SK-N-SH treated with all-trans-retinoic acid at 6 μM for 48 hours (cell line): ENCODE data around the gene THSD4.

Source experiments
- ATAC-seq: fragments of 200-7000 bp; cut with Tn5 transposase; 3 replicates; pipeline ENCODE4 v1.9.1; 2020; ENCODE audit warnings: mild to moderate bottlenecking, moderate library complexity
- ARNTL ChIP-seq: fragments of 450-650 bp; formaldehyde crosslinking; IDR thresholded peaks from 2 replicates; pipeline ENCODE4 v1.5.0; 2020; ENCODE audit warnings: low read depth, mild to moderate bottlenecking, moderate library complexity, borderline replicate concordance
- BACH2 ChIP-seq: fragments of 250-450 bp; sonication (Bioruptor Pico); IDR thresholded peaks from 2 replicates; pipeline ENCODE4 v1.9.0; 2021; ENCODE audit warnings: mild to moderate bottlenecking, borderline replicate concordance
- CSDC2 ChIP-seq: fragments of 250-450 bp; sonication (Bioruptor Pico); IDR thresholded peaks from 2 replicates; pipeline ENCODE4 v1.5.0; 2020; ENCODE audit warnings: mild to moderate bottlenecking, moderate library complexity
- ESRRG ChIP-seq: fragments of 250-450 bp; sonication (Bioruptor Pico); IDR thresholded peaks from 2 replicates; pipeline ENCODE4 v1.6.1; 2021; ENCODE audit warnings: mild to moderate bottlenecking
- GLIS3 ChIP-seq: fragments of 250-450 bp; sonication (Bioruptor Pico); IDR thresholded peaks from 2 replicates; pipeline ENCODE4 v1.5.0; 2020; ENCODE audit warnings: mild to moderate bottlenecking, moderate library complexity
- ISL1 ChIP-seq: fragments of 250-450 bp; sonication (Bioruptor Pico); IDR thresholded peaks from 2 replicates; pipeline ENCODE4 v2.1.2; 2022; ENCODE audit warnings: mild to moderate bottlenecking, moderate library complexity
- OSR1 ChIP-seq: fragments of 250-450 bp; sonication (Bioruptor Pico); IDR thresholded peaks from 2 replicates; pipeline ENCODE4 v1.8.0; 2022; ENCODE audit warnings: moderate library complexity, mild to moderate bottlenecking, inconsistent platforms
- PPARA ChIP-seq: fragments of 250-450 bp; sonication (Bioruptor Pico); IDR thresholded peaks from 2 replicates; pipeline ENCODE4 v1.5.0; 2020; ENCODE audit warnings: mild to moderate bottlenecking, borderline replicate concordance
- RARB ChIP-seq: fragments of 250-450 bp; sonication (Bioruptor Pico); IDR thresholded peaks from 2 replicates; pipeline ENCODE4 v1.8.0; 2021; ENCODE audit warnings: mild to moderate bottlenecking, moderate library complexity
- SNAI2 ChIP-seq: fragments of 250-450 bp; sonication (Bioruptor Pico); IDR thresholded peaks from 2 replicates; pipeline ENCODE4 v1.5.0; 2020; ENCODE audit warnings: mild to moderate bottlenecking, moderate library complexity
- TCF4 ChIP-seq: fragments of 250-450 bp; sonication (Bioruptor Pico); IDR thresholded peaks from 2 replicates; pipeline ENCODE4 v1.8.0; 2021; ENCODE audit warnings: mild to moderate bottlenecking, moderate library complexity, borderline replicate concordance
- TOX ChIP-seq: fragments of 250-450 bp; sonication (Bioruptor Pico); IDR thresholded peaks from 2 replicates; pipeline ENCODE4 v1.8.0; 2021; ENCODE audit warnings: mild to moderate bottlenecking, moderate library complexity, borderline replicate concordance
- ZC3H10 ChIP-seq: fragments of 250-450 bp; sonication (Bioruptor Pico); IDR thresholded peaks from 2 replicates; pipeline ENCODE4 v1.5.1; 2021; ENCODE audit warnings: mild to moderate bottlenecking, moderate library complexity
- ZFP3 ChIP-seq: fragments of 250-450 bp; sonication (Bioruptor Pico); IDR thresholded peaks from 2 replicates; pipeline ENCODE4 v1.5.0; 2020; ENCODE audit warnings: mild to moderate bottlenecking, moderate library complexity
- ZFP30 ChIP-seq: fragments of 450-650 bp; formaldehyde crosslinking; IDR thresholded peaks from 2 replicates; pipeline ENCODE4 v1.5.0; 2022; ENCODE audit warnings: mild to moderate bottlenecking, moderate library complexity
- ZNF565 ChIP-seq: fragments of 450-650 bp; formaldehyde crosslinking; conservative IDR thresholded peaks from 2 replicates; pipeline ENCODE4 v1.5.0; 2020; ENCODE audit warnings: low read depth, mild to moderate bottlenecking, moderate library complexity
- ZNF70 ChIP-seq: fragments of 450-650 bp; formaldehyde crosslinking; IDR thresholded peaks from 2 replicates; pipeline ENCODE4 v1.5.0; 2020; ENCODE audit warnings: mild to moderate bottlenecking, moderate library complexity
- ZNF8 ChIP-seq: fragments of 450-650 bp; formaldehyde crosslinking; IDR thresholded peaks from 2 replicates; pipeline ENCODE4 v1.5.0; 2020; ENCODE audit warnings: mild to moderate bottlenecking, moderate library complexity
- TF ChIP-seq, protein P1 (sequence below): fragments of 250-450 bp; sonication (Bioruptor Pico); IDR thresholded peaks from 2 replicates; pipeline ENCODE4 v1.5.1; 2020; ENCODE audit warnings: low read depth, mild to moderate bottlenecking, moderate library complexity
- TF ChIP-seq, protein P2 (sequence below): fragments of 250-450 bp; sonication (Bioruptor Pico); IDR thresholded peaks from 2 replicates; pipeline ENCODE4 v1.8.0; 2020; ENCODE audit warnings: mild to moderate bottlenecking, moderate library complexity, borderline replicate concordance
- TF ChIP-seq, protein P3 (sequence below): fragments of 250-450 bp; sonication (Bioruptor Pico); IDR thresholded peaks from 2 replicates; pipeline ENCODE4 v1.5.0; 2020; ENCODE audit warnings: mild to moderate bottlenecking, moderate library complexity
- TF ChIP-seq, protein P4 (sequence below): fragments of 250-450 bp; sonication (Bioruptor Pico); IDR thresholded peaks from 2 replicates; pipeline ENCODE4 v1.8.0; 2021; ENCODE audit warnings: low read depth, mild to moderate bottlenecking, moderate library complexity, borderline replicate concordance

Gene THSD4

DNA sequence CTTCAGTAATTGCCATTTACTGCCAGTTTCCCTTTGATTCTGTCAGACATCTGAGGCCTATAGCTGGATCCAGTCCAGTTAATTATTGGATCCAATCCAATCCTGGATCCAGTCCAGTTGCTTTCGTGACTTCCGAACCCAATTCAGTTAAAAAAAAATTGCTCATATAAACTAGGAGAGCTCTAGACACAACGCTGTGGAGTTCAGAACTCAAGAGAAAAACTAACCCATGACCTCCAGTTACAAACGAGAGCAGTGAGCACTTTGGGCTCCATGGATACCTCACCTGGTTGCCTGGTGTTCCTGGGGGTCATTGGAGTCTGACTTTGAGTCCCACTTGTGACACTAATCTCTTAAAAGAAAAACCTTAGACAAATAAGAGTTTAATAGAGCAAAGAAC, 269.8 kb downstream of the THSD4 start:
- no peak for ATAC-seq
- TF ChIP-seq TCF4 (no peak), PPARA (CRISPR knock-in tag) (no peak), RARB (CRISPR knock-in tag) (no peak), OSR1 (CRISPR knock-in tag) (no peak)
- TF ChIP-seq, protein P1, sequence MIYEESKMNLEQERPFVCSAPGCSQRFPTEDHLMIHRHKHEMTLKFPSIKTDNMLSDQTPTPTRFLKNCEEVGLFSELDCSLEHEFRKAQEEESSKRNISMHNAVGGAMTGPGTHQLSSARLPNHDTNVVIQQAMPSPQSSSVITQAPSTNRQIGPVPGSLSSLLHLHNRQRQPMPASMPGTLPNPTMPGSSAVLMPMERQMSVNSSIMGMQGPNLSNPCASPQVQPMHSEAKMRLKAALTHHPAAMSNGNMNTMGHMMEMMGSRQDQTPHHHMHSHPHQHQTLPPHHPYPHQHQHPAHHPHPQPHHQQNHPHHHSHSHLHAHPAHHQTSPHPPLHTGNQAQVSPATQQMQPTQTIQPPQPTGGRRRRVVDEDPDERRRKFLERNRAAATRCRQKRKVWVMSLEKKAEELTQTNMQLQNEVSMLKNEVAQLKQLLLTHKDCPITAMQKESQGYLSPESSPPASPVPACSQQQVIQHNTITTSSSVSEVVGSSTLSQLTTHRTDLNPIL (CRISPR knock-in tag) = no peak

DNA sequence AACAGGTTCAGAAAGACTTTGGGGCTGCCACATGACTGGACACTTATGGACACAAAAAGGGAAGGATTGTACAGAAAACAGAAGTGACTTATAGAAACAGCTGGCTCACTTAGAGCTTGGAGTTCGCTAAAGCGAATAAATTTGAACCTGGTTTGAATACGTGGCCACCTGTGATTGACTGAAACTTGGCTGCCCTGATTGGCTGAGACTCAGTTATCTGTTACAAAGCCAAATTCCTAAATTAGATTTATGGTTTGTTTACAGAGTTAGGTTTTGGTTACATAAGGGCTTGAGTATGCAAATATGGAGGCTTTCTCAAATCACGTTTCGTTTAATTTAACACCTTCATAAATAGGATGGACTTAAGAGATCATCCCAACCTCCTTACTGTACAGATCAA, 270.2 kb downstream of the THSD4 start:
- ATAC-seq = no peak
- TF ChIP-seq ZC3H10 (no peak), ZNF565 (CRISPR knock-in tag) (no peak), GLIS3 (no peak), TOX (CRISPR knock-in tag) (no peak), ZNF8 (CRISPR knock-in tag) (no peak), ZNF70 (no peak)
- TF ChIP-seq, protein P2, sequence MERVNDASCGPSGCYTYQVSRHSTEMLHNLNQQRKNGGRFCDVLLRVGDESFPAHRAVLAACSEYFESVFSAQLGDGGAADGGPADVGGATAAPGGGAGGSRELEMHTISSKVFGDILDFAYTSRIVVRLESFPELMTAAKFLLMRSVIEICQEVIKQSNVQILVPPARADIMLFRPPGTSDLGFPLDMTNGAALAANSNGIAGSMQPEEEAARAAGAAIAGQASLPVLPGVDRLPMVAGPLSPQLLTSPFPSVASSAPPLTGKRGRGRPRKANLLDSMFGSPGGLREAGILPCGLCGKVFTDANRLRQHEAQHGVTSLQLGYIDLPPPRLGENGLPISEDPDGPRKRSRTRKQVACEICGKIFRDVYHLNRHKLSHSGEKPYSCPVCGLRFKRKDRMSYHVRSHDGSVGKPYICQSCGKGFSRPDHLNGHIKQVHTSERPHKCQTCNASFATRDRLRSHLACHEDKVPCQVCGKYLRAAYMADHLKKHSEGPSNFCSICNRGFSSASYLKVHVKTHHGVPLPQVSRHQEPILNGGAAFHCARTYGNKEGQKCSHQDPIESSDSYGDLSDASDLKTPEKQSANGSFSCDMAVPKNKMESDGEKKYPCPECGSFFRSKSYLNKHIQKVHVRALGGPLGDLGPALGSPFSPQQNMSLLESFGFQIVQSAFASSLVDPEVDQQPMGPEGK = no peak
- TF ChIP-seq, protein P3, sequence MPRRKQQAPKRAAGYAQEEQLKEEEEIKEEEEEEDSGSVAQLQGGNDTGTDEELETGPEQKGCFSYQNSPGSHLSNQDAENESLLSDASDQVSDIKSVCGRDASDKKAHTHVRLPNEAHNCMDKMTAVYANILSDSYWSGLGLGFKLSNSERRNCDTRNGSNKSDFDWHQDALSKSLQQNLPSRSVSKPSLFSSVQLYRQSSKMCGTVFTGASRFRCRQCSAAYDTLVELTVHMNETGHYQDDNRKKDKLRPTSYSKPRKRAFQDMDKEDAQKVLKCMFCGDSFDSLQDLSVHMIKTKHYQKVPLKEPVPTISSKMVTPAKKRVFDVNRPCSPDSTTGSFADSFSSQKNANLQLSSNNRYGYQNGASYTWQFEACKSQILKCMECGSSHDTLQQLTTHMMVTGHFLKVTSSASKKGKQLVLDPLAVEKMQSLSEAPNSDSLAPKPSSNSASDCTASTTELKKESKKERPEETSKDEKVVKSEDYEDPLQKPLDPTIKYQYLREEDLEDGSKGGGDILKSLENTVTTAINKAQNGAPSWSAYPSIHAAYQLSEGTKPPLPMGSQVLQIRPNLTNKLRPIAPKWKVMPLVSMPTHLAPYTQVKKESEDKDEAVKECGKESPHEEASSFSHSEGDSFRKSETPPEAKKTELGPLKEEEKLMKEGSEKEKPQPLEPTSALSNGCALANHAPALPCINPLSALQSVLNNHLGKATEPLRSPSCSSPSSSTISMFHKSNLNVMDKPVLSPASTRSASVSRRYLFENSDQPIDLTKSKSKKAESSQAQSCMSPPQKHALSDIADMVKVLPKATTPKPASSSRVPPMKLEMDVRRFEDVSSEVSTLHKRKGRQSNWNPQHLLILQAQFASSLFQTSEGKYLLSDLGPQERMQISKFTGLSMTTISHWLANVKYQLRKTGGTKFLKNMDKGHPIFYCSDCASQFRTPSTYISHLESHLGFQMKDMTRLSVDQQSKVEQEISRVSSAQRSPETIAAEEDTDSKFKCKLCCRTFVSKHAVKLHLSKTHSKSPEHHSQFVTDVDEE (CRISPR knock-in tag) = no peak
- TF ChIP-seq, protein P4, sequence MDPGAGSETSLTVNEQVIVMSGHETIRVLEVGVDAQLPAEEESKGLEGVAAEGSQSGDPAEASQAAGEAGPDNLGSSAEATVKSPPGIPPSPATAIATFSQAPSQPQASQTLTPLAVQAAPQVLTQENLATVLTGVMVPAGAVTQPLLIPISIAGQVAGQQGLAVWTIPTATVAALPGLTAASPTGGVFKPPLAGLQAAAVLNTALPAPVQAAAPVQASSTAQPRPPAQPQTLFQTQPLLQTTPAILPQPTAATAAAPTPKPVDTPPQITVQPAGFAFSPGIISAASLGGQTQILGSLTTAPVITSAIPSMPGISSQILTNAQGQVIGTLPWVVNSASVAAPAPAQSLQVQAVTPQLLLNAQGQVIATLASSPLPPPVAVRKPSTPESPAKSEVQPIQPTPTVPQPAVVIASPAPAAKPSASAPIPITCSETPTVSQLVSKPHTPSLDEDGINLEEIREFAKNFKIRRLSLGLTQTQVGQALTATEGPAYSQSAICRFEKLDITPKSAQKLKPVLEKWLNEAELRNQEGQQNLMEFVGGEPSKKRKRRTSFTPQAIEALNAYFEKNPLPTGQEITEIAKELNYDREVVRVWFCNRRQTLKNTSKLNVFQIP (CRISPR knock-in tag) = no peak

DNA sequence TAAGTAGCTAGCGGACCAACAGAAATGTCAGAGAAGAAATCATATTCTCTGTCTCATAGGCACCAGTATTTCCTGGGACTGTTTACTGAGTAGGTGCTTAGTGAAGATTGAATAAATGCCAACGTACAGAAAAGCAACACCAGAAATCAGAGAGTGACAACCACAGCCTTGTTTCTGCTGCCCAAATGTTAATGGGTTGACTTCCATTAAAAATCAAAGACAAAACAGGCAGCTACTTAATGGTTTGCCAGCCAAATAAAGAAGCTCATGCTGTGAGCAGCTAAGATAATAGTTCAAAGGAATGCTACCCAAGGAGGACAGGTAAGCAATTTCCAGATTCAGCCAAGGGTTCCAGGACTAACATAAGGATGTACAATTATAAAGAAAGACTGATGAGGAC, 270.7 kb downstream of the THSD4 start:
- TF ChIP-seq ZFP3 = no peak
- no peak for TF ChIP-seq ZNF8 (CRISPR knock-in tag)
- TF ChIP-seq PPARA (CRISPR knock-in tag) = no peak
- no peak for TF ChIP-seq ISL1 (CRISPR knock-in tag)
- TF ChIP-seq, all 23 proteins: peak for 0
- ATAC-seq = no peak; the same call in 2 of the 3 replicates

DNA sequence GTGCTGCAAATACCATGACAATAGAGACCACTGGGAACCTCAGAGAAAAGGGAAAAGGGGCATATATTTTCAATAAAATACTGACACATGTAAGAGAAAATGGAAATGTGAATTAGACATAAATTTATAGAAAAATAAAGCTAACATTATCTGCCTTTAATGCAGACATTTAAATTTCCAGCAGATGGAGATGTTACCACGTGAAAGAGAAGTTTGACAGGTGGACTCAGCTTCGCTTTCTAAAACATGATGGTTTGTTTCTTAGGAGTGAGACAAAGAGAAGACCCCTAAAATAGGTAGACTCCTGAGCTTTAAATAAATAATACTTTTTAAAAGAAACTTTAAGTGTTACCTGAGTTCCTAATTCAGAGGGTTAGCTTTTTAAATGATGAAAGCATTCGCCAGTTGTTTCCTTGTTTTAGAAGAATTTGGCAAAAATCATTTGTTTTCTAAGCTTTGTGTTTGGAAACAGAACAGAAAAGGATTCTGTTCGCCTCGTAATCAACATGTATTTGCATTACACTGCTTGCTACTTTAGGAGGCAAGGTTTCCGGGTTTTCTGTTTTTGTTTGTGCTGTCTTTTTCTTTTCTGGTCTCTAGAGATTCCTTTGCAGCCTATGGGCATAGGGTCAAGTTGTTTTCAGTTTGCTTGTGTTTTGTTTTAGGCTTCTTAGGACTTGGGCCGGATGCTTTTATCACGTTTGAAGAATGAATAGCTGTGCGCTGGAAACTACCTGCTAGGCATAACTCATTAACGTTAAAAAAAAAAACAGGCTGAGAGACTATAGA, 271.4 kb downstream of the THSD4 start:
- peak; percentile 63; the same call in 2 of the 3 replicates for ATAC-seq
- no peak for TF ChIP-seq ZFP3
- no peak for TF ChIP-seq ESRRG (CRISPR knock-in tag)
- TF ChIP-seq PPARA (CRISPR knock-in tag) = no peak
- TF ChIP-seq BACH2 (CRISPR knock-in tag) = no peak
- no peak for TF ChIP-seq OSR1 (CRISPR knock-in tag)
- TF ChIP-seq ZNF70 = no peak
- no peak for TF ChIP-seq ISL1 (CRISPR knock-in tag)
- no peak for TF ChIP-seq TOX (CRISPR knock-in tag)
- TF ChIP-seq, protein P1 (CRISPR knock-in tag) = no peak
- TF ChIP-seq RARB (CRISPR knock-in tag) = no peak
- TF ChIP-seq ZNF565 (CRISPR knock-in tag) = no peak
- no peak for TF ChIP-seq SNAI2 (CRISPR knock-in tag)
- no peak for TF ChIP-seq GLIS3
- TF ChIP-seq, protein P4 (CRISPR knock-in tag) = no peak
- TF ChIP-seq ZNF8 (CRISPR knock-in tag) = no peak
- TF ChIP-seq ZFP30 = no peak
- TF ChIP-seq, protein P2 = no peak
- TF ChIP-seq ARNTL = no peak
- TF ChIP-seq TCF4 = no peak
- no peak for TF ChIP-seq CSDC2 (CRISPR knock-in tag)
